ENCODE results near the gene WNK1. TPM values are rescaled to one million over a fixed set of nuclear protein-coding genes. Genes with fewer than 3 reads are reported as not detected.

WNK1 gene
- total and polyA plus RNA-seq, 2 donors (not counting 3 experiments of a cell fraction or from before 2014, with no cell fraction given): 46.3 to 108 TPM

GRCh38 chr12:948238-948637 lies 195.9 kb downstream of the WNK1 start:
- ChIA-PET POLR2A (no interaction called here), CTCF (interaction anchor here (1.4 to 2.4 kb wide), 4 partner anchors 63 to 390 kb away, joined by 3 to 64 read pairs (median 30); no protein-coding TSS in a partner anchor)
- TF ChIP-seq POLR2AphosphoS5 (IDR thresholded peaks at IDR 0.05; ENCODE audit: insufficient read depth, low read depth, low read length): no peak
- peak; percentile 33 for TF ChIP-seq POLR2A (IDR thresholded peaks at IDR 0.05; ENCODE audit: low read depth, low read length)
- Histone ChIP-seq H3K9ac (replicated peaks; ENCODE audit: extremely low read depth, insufficient read depth, low read length) (peak overlapping the region; percentile 78), H4K20me1 (replicated peaks; ENCODE audit: control insufficient read depth, extremely low read depth, insufficient read depth, low read length) (no peaks in the 10 kb centered on the region), H3K4me3 (replicated peaks in 1 of 3; ENCODE audit: insufficient read depth in 1 of 3, low read depth in 1 of 3, low read length in 3 of 3) (peak overlapping the region in 2 of 3 experiments; percentile 76 to 81), H3K4me2 (ENCODE audit: insufficient read depth, low read length) (peak overlapping the region; percentile 51), H3K9me3 (replicated peaks; ENCODE audit: control insufficient read depth, insufficient read depth, low read length) (no peaks in the 10 kb centered on the region), H2AFZ (ENCODE audit: low read depth, low read length) (no peak overlapping the region), H3K4me1 (ENCODE audit: control insufficient read depth, extremely low read depth, insufficient read depth, low read length) (peaks cover 7% of the 10 kb centered on the region), H3K79me2 (ENCODE audit: control insufficient read depth, insufficient read depth, low read length) (peaks cover 24% of the 10 kb centered on the region), H3K9me1 (replicated peaks; ENCODE audit: control insufficient read depth, extremely low read depth, insufficient read depth, low read length) (no peaks in the 10 kb centered on the region), H3K27me3 (ENCODE audit: control insufficient read depth in 2 of 2, insufficient read depth in 2 of 2, low read length in 2 of 2) (no peaks in the 10 kb centered on the region), H3K27ac (ENCODE audit: insufficient read depth, low read depth, low read length) (no peak overlapping the region), H3K36me3 (ENCODE audit: control insufficient read depth in 2 of 2, extremely low read depth in 1 of 2, insufficient read depth in 2 of 2, low read length in 2 of 2) (no peaks in the 10 kb centered on the region)
- DNase-seq (ENCODE audit: low read depth, low spot score) (no peak), FAIRE-seq (no peak)
- dilution Hi-C loops (cut with MboI; ENCODE audit: extremely low pct_ligation_motif_present, low sequenced_read_pairs): no loop called here
- intact Hi-C loops (cut with micrococcal nuclease): no loop called here
- BruUV-seq (replicated peaks): no TSS peak

DNA sequence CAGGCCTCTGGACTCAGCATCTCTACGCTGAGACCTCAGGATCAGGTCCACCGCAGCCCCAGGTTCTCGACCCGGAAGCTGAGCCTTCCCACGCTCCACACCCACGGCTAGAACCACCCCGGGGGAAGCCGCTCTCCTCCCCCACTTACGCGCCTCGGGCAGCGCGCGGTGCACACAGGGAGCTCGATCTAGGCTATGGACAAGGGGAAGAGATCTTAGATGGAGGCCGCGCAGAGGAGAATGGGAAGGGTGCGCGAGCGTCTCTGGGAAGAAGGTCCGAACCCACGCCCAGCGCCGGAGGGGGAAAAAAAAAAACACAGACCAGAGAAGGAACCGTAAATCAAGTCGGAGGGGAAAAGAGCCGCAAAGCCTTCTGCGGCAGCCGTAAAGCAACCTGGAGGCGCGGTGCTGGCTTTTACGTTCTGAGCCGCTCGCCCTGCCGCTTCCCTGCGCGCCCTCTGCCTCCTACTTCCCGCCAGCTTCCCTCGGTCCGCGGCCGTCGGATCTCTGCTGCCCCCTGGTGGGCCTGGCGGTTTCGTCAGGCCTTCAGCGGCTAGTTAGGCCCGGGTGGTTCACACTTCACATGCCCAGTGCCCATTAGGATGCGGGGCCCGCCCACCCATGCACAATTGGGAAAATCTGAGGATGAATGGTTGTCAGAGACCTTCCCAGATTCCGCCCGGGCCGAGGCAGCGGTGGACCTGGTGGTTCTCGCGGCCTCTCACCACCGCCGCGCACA lies 197.2 kb downstream of the WNK1 start, which contains the start of gene RAD52:
Gene RAD52, minus strand, starts transcription at position 242 of the 739 bp plus-strand sequence. CDS start 16,636 bp downstream, outside the sequence.
- H3K9me1 ChIP-seq (replicated peaks; ENCODE audit: control insufficient read depth, extremely low read depth, insufficient read depth, low read length): no peaks in the 10 kb centered on the region
- ChIA-PET CTCF (interaction anchor here (0.6 to 2.4 kb wide), 61 partner anchors 9 to 680 kb away, joined by 3 to 64 read pairs (median 4); partner anchors contain the start of genes ERC1, WNK1 and WNT5B), POLR2A (interaction anchor here (0.6 to 1.3 kb wide), 8 partner anchors 12 to 812 kb away, joined by 3 to 6 read pairs (median 4); no protein-coding TSS in a partner anchor)
- dilution Hi-C loops (cut with MboI; ENCODE audit: extremely low pct_ligation_motif_present, low sequenced_read_pairs): no loop called here
- TSS peak; percentile 54 for BruUV-seq (replicated peaks)
- H4K20me1 ChIP-seq (replicated peaks; ENCODE audit: control insufficient read depth, extremely low read depth, insufficient read depth, low read length): no peaks in the 10 kb centered on the region
- peak within 1 kb of the TSS; percentile 67 to 81 (median 76) for H3K4me3 ChIP-seq (replicated peaks in 1 of 3; ENCODE audit: insufficient read depth in 1 of 3, low read depth in 1 of 3, low read length in 3 of 3)
- peak within 1 kb of the TSS; percentile 78 for H3K9ac ChIP-seq (replicated peaks; ENCODE audit: extremely low read depth, insufficient read depth, low read length)
- DNase-seq (ENCODE audit: low read depth, low spot score) (peak; percentile 99), FAIRE-seq (peak; percentile 97)
- intact Hi-C loops (cut with micrococcal nuclease): loop anchor here (1.0 to 5.0 kb wide), 7 partner anchors 41 to 634 kb away; partner anchors contain the start of gene WNK1
- peak within 1 kb of the TSS; percentile 51 for H3K4me2 ChIP-seq (ENCODE audit: insufficient read depth, low read length)
- H3K27me3 ChIP-seq (ENCODE audit: control insufficient read depth in 2 of 2, insufficient read depth in 2 of 2, low read length in 2 of 2): no peaks in the 10 kb centered on the region
- H3K36me3 ChIP-seq (ENCODE audit: control insufficient read depth in 2 of 2, extremely low read depth in 1 of 2, insufficient read depth in 2 of 2, low read length in 2 of 2): no peaks in the 10 kb centered on the region
- H3K79me2 ChIP-seq (ENCODE audit: control insufficient read depth, insufficient read depth, low read length): peaks cover 24% of the 10 kb centered on the region
- TF ChIP-seq POLR2A (IDR thresholded peaks at IDR 0.05; ENCODE audit: low read depth, low read length) (no peak), CTCF (IDR thresholded peaks at IDR 0.05; ENCODE audit: extremely low read depth in 1 of 2, insufficient read depth in 1 of 2, low read depth in 1 of 2, low read length in 2 of 2) (peak; percentile 93 to 97), JUN (IDR thresholded peaks at IDR 0.05; ENCODE audit: borderline replicate concordance, insufficient read depth, insufficient read length, low read depth) (no peak), POLR2AphosphoS5 (IDR thresholded peaks at IDR 0.05; ENCODE audit: insufficient read depth, low read depth, low read length) (peak; percentile 87), FOS (IDR thresholded peaks at IDR 0.05; ENCODE audit: borderline replicate concordance, insufficient read depth, low read length) (peak; percentile 6), GATA2 (IDR thresholded peaks at IDR 0.05; ENCODE audit: insufficient read depth, insufficient read length, low read depth, low read length) (peak; percentile 8)
- peaks cover 15% of the 10 kb centered on the region for H3K4me1 ChIP-seq (ENCODE audit: control insufficient read depth, extremely low read depth, insufficient read depth, low read length)
- peak within 1 kb of the TSS; percentile 64 for H2AFZ ChIP-seq (ENCODE audit: low read depth, low read length)
- peak within 1 kb of the TSS; percentile 41 for H3K27ac ChIP-seq (ENCODE audit: insufficient read depth, low read depth, low read length)
- no peaks in the 10 kb centered on the region for H3K9me3 ChIP-seq (replicated peaks; ENCODE audit: control insufficient read depth, insufficient read depth, low read length)

Data from endothelial cell of umbilical vein (primary cell).